ENCODE measurements around the gene DIDO1.

The DIDO1 gene

DNA sequence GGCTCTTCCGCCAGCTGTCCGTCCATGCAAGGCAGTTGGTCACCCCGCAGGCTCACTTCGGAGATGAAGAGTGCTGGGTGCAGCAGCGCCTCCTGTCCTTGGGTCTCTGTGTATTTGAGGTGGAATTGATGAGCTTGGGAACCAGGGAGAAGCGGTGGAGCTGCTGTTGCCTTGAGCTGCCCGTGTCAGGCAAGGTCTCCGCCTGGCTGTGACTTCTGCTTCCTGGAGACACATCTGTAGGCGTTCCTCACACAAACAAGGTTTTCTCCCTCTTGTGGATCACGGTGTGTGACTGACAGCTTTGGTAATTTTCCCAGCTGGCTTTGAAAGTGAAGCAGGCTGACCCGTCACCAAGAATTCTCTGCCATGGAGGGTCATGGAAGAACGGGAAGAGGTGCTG is 23.7 kb upstream of the DIDO1 start:
- no peak for FAIRE-seq

DNA sequence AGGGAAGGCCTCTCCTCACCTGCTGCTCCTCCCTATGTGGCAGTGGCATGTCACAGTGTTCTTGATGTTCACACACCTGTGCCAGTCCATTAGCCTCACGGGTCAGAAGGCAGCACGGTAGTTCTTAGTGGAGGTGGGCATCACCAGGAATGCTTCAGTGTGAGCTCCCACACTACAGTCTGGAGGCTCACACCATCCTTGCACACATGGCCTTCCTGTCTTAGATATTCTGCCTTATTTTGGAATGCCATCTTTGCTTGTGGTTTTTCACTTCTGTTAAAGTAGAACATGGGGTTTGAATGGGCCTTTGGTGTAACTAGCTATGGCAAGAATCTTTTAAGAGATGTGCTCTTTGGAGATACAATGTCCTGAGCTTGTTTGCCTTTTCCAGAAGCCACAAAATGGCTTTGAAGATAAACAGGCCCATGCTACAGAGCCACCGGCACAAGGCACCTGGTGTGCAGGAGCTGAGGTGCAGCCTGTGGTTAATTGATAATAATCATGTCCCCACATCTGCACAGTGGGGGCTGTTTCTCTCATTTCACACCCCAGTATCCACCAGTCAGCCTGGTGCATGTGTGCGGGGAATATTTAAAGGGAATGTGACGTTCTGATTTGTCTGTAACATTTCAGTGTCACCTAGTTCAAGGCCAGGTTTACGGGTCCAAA is 23.0 kb upstream of the DIDO1 start:
- no peak for FAIRE-seq

DNA sequence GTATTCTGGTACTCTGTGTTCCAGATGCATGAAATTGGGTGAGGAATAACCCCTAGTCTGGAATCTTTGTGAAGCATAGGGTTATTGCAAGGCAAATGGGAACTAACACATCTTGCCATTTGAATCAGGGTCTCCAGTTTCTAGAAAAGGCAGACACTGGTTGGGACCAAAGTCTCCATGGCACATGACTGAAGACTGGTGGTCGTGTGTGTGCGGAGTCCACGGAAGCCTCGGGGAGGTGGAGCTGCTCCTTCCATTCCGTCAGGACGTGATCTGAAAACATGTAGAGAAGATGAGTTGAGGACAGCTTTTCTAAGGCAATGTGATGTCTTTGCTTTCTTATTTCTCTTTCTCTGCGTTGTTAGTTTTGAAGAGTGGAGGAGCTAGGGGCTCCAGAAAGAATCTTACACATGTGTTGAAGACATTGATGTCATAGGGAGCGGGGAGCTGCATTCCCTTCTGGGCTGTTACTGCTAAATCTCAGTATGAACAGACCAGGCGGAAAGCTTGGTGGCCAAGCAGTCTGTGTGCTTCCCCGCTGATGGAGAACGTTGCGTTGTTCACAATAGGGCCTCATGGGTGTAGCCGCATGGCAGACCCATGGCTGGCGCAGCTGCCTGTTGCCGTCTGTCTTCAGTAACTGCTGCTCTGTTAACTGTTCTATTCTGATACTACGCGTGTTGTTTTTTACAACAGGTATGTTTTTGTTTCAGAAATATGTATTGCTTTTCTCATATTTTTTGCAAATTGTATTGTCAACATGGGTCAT is 21.4 kb upstream of the DIDO1 start:
- FAIRE-seq: no peak

DNA sequence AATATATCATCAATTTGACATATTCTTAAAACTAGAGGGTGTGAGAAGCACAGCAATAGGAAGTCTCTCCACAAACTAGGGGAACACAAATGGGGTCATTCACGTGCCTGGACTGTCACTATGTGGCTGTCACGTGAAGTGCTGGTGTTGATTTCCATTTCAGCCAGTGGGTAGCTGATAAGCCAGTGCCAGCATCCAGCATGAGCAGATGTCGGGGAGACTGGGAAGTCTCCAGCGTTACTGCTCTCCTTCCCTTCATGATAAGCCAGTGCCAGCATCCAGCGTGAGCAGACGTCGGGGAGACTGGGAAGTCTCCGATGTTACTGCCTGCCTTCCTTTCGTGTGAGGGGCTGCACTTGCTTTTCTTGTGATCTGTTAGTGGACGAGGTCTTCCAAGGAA is 20.6 kb upstream of the DIDO1 start:
- FAIRE-seq: no peak

DNA sequence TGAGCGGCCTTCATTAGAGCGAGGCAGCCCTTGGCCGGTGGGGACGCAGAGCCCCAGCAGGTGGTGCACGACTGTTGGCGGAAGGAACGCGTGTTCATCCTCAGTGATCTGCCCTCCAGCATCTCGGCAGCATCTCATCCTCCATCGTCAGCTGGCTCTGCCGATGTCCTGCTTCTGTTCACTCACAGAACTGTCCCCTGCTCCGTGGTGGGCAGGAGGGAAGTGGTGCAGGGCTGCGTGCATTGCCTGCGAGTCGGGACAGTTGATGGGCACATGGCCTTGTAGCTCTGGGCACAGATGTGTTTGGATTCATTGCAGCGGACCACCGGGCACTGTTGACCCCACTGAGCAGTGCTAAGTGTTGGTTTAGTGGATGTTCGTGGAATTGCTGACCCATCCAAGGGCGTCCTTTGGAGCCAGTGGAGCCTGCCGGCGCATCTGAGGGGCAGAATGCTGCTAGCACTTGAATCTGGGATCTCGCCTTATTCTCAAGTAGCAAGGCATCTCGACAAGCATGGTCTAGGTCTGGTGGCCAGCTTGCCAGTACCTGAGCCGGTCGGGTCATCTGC is 19.6 kb upstream of the DIDO1 start:
- FAIRE-seq: no peak

DNA sequence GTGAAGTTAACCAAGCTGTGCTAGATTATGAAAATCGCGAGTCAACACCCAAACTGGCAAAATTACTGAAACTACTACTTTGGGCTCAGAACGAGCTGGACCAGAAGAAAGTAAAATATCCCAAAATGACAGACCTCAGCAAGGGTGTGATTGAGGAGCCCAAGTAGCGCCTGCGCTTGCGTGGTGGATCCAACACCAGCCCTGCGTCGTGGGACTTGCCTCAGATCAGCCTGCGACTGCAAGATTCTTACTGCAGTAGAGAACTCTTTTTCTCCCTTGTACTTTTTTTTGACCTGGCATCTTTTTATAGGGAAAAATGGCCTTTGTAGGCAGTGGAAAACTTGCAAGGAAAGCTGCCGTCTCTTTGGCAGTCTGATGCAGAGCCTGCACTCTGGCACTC is 18.4 kb upstream of the DIDO1 start:
- FAIRE-seq: no peak

DNA sequence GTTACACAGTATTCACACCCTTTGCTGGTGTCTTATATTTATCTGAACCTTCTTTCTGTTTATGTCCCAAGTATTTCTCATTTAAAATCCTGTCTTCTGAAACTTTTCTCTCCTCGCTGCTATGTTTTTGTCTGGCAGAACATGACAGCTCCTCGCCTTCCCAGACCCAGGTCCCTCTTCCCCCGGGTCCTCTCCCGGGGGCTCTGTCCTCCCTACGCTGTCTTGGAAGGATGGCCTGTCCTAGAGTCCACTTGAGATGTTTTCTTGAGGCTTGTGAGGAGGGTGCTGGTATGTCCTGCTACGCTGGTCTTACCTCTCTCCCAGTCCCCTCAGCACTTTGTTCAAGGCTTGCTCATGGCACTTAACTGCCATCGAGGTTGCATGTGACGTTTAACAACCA is 17.9 kb upstream of the DIDO1 start:
- FAIRE-seq: no peak

DNA sequence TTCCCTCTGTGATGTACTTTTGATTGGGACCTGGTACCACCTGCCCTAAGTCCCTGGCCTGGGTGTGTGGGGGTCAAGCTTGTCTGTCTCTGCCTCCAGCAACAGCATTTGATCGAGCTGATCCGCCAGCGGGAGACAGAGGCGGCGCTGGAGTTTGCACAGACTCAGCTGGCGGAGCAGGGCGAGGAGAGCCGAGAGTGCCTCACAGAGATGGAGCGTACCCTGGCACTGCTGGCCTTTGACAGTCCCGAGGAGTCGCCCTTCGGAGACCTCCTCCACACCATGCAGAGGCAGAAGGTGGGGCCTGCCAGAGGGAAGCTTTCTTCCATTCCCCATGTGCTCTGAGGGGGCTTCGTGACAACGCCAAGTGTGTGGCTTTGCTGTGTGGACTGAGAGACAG is 17.1 kb upstream of the DIDO1 start:
- FAIRE-seq: no peak

DNA sequence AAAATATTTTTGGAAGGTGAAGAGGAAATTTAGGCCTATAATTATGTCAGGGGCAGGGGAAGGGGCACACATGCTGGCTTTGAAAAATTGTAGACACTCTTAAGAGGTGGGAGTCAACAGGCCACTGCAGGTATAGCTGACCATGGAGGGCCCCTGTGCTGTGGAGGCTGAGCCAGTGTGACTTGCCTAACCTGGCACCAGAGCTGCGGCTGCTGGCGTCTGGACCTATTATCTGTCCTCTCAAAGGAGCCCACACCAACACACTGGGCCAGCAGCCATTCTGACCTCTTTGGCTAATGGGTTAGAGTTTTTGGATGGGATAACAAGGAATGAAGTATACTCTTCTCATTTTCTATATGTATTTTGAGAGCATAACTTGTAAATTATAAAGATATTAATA is 16.2 kb upstream of the DIDO1 start:
- FAIRE-seq: no peak

DNA sequence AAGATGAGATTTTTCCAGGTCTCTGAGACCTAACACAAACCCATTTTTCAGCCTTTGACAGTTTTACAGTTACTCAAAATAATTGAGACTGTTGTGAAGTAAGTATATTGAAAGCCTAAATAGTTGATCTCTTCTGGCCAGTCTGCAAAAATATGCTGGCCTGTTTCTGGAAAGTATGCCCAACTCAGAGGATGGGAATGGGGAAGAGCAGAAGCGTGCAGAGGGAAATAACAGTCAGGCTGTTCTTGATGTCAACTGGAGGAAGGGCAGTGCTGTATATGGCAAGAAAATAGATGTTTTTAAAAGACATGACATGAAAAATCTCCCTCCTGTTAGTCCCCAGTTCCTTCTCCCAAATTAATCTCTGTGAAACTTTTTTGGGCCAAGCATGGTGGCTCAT is 15.5 kb upstream of the DIDO1 start:
- FAIRE-seq: no peak

DNA sequence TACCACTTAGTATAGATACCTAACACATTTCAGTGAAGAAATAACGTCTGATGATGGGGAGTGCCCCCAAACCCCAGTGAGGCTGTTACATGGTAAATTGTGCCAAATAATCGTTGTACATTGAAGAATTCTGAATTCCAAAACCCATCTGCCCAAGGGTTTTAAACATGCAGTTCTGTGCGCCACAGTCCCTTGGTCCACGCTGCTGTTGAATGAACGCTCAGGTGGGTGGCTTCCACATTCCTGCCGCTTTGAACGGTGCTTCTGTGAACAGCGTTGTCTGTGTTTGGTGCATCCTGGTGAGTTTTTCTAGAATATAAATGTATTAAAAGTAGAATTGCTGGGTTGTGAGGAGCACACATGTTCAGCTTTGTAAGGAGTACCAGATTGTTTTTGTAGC is 14.6 kb upstream of the DIDO1 start:
- FAIRE-seq: no peak

DNA sequence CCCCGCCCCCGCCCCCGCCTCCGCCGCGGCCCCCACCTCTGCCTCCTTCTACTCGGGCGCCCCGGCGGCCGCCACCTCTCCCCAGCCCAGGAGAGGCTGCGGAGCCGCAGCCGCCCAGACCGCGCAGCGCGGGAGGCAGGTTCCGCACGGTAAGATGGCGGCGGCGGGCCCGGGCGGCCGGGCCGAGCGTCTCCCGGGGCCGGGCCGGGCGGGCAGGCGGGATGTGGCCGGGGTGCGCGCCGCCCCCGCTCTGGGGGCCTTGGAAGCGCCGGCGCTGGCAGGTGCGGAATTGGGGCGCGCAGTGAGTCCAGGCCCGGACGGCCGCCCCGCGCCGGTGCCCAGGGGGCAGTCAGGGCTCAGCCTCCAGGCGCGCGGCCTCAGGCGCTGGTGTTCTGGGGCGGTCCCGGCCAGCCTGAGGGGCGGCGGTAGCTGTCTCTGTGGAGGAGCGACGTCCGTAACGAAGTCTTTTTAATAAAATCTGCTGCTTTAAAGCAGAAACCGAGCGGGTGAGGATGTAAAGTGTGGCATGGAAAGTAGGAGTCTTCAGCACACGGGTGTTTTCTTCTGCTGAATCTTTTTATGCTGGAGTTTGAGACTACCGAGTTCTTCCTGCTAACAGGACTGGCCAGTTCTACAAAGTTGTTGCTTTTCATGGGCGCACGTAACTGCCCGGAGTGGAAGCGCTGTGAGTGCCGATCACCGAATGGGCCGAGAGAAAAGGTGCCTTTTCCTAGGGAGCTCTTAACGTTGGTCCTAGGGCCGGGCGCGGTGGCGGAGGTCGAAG is 12.0 kb upstream of the DIDO1 start, which contains the start of gene GID8:
Gene GID8 (plus strand): TSS at position 43 of the 784 bp plus-strand sequence. CDS start 3,356 bp downstream, outside the sequence.
- FAIRE-seq: no peak

DNA sequence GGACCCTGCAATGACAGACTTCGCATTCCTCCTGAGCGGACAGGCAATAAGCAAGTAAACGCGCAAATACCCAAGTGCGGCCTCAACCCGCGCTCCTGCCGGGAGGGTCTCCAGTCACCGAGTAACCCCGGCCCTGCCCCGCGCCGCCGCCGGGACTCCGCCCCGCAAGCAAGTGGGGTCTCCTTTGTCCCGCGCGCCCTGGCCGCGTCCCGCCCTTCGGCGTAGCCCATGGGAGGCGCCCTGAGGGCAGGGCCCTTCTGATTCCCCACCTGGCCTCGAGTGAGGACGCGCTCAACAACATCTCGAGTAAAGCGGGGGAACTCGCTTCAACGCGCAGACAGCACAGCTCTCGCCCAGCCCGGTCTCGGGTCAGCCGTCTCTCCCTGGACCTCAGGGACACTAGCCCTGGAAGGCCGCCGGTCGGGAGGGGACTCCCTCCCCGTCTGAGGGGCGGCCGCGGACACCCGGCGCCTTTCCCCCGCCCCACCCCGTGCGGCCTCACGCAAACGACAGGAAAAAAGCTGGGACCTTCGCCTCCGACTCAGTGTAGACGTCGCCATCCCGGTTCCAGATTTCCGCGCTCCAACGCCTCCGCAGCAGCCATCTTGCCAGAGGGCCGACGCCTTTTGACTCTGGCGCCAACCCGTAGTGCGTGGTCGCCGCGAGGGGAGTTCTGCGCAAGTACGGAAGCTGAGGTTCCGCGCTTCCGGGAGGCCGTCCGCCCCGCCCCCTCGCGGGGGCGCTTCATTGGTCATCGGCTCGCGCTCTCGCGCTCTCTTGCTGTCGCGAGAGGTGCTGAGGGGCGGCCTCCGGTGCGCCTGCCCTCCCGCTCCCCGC is 11.2 kb upstream of the DIDO1 start:
- FAIRE-seq: no peak

DNA sequence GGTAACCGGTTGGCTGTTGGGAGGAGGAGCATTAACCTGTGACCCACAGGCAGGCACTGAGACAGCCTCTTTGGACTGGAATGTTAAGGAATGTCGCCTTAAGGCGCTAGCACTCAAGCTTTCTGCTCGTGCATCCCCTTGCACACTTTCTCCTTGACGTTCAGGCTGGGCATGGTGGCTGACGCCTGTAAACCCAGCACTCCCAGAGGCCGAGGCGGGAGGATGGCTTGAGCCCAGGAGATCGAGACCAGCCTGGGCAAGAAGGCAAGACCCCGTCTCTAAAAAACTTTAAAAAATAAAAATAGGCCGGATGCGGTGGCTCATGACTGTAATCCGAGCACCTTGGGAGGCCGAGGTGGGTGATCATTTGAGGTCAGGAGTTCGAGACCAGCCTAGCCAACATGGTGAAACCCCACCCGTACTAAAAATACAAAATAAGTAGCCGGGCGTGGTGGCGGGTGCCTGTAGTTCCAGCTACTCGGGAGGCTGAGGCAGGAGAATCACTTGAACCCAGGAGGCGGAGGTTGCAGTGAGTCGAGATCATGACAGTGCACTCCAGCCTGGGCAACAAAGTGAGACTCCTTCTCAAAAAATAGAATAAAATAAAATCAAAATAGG is 9.8 kb upstream of the DIDO1 start:
- no peak for FAIRE-seq

DNA sequence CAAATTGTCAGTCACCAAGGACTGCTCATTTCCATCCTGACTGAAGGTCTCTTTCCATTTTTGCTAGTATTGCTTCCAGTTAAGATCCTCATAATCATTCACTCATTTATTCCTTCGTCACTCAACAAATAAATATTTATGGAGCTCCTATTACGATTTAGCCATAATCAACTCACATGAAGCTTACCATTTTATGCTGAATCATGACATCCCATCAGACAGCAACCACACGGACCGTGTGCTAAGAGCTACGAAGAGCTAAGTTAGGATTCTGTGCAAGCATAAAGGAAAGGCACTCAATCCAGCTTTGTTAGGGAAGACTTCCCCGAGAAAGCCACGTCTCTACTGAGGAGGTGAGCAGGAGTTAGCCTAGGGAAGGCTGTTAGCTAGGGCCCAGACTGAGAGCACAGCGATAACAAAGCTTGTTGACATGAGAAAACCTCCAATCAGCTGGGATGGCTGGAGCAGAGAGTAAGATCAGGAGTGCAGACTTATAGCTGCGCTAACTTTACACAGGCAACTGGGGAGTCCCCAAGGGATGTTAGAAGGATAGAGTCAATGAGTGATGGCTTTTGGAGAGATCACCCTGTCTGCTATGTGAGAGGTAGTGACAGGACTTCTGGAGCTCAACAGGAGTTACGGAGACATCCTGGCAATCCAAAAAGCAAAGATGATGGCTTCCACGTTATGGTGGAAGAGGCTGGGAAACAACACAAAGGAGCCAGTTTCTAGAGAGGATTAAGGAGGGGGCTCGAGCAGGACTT is 9.1 kb upstream of the DIDO1 start:
- no peak for FAIRE-seq

DNA sequence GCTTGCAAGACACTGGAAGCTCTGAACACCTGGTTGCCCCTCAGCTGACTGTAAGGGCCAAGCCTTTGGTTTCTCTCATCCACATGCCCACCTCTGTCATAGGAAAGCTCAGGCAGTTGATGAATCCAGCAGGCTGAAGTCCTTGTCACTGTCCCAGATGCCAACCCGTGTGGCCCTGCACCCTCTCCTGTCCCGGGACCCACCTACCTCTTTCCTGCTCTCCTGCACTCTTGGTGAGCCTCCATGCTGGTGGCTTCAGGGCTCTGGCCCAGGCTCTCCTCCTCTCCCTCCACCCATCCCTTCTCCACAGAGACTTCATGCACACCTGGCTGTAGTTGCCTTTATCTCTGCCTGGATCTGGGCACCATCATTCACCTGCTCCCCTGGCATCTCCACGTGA is 7.7 kb upstream of the DIDO1 start:
- no peak for FAIRE-seq

DNA sequence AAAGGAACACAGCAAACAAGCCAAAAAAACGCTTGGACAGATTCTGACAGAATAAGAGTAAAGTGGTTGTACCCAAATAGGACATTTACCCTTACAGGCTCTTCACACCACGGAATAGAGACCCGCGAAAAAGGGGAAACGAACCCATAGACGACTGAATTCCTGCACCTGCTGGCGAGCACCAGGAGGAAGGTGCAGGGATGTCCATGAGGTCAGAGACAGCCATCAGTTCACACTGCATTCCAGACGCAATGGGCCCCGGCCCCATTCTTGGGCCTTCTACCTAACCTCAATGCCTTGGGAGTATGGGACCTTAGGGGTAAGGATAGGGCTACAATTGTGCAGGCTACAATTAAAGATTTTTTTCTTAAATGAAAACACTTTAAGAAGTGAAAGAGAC is 5.2 kb upstream of the DIDO1 start:
- FAIRE-seq: no peak

DNA sequence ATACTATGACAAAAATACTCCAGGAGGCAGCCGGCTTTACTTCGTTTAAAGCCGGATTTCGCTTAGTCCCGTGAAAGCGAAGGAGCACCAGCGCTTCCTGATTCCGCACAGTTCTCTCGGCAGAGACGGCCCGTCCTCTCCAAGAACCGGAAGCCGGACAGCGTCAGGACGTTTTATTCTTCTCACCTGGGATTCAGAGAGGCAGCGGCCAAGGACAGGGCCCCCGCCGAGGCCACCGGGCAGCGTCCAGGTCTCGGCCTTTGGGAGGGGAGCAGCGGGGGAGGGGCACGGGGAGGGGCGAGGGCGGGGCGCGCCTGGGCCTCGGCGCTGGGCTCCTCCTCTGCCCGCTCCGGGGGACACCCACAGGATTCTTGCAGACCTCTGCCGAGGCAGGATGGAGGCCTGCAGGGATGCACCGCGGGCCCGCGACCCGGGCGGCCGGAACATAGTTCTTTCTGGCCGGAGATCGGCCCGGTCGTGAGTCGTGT is 2.8 kb upstream of the DIDO1 start:
- FAIRE-seq: no peak

DNA sequence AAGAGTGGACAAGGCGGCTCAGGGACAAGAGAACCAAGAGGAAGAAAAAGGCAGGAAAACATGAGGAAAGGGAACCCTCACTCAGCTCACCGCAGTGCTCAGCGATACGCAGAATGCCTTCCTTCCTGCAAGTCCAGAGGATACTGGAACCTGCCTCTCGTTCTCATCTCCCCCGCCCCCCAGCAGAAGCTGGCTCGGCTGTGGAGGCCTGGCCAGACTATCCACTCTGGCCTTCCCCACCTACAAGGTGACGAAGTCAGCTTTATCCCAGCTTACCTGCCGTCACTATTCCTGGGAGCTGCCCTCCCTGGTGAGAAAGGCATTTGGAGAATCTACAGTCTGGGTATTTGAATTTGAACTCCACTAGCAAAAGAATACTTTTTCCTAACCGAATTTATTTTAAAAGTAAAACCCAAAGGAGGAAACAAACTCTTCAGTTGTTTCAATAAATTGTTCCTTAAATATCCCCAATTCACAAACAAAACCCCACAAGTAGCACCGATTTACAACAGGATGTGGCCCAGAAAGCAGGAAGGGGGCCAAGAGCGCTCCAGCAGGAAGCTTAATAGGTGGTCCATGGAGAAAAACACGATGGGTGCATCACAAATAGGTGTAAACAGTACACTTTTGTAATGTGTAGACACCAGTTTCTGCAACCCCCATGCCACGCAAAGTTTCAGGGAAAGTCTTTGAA is 2.1 kb upstream of the DIDO1 start:
- FAIRE-seq: no peak

DNA sequence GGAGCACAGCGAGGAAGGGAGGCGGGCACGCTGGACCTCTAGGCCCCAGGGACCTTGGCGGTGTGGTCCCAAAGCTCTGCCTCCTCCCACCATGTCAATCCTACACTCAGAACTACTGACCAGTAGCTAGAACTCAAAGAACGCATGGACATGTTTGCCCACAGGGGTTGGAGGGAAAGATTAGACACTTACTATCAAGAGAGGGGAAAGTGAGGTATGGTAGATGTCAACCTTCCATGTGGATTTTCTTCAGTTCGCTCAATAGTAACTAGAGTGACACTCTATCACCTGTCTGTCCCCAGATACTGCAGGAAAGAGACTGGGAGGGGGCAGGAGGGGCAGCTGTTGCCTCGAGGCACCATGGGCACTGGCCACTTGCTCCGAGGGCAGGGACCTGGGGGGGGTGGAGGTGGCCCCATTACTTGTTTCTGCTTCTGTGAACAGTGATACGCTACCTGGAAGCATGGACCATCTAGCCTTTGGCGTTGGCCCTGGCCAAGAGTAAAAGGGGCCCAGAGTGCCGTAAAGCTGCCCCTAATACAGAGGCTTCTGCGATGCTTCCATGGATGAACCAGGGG is 912 bp upstream of the DIDO1 start:
- no peak for FAIRE-seq
